Testis (tissue), 5 donors: ENCODE measurements around the gene C15orf62. TPM values are rescaled to one million over a fixed set of nuclear protein-coding genes. Genes with fewer than 3 reads are reported as not detected.

Experiments used
- DNase-seq: peaks from one replicate; pipeline ENCODE4 v3.0.0-alpha.2; 2019
- H3K27ac ChIP-seq, 2 donors: fragments of 200-600 bp; sonication (generic); one replicate each; pipeline ENCODE4 v1.5.1; 2019
- H3K27me3 ChIP-seq: fragments of 200-600 bp; sonication (generic); one replicate; pipeline ENCODE4 v1.5.1; 2019
- H3K36me3 ChIP-seq: fragments of 200-600 bp; sonication (generic); one replicate; pipeline ENCODE4 v1.5.1; 2017; ENCODE audit warnings: low read depth; ENCODE audit errors: missing control alignments
- H3K4me1 ChIP-seq: fragments of 200-600 bp; sonication (generic); one replicate; pipeline ENCODE4 v1.5.1; 2019
- H3K4me3 ChIP-seq, 2 donors: fragments of 200-600 bp; sonication (generic); one replicate each; pipeline ENCODE4 v1.5.1; 2017 to 2019
- H3K9me3 ChIP-seq: fragments of 200-600 bp; sonication (generic); one replicate; pipeline ENCODE4 v1.5.1; 2017
- POLR2A ChIP-seq: fragments of 450-650 bp; IDR thresholded peaks from one replicate; pipeline ENCODE4 v1.6.1; 2017; ENCODE audit warnings: antibody characterized with exemption, mild to moderate bottlenecking, moderate library complexity
- WGBS, 2 donors: methylation state at CpG; one replicate each; pipeline ENCODE4 v1.1.5; 2018; 5-methylcytosine and 5-hydroxymethylcytosine counted together
- intact Hi-C: fragments of 100-400 bp; cut with DNase I; formaldehyde crosslinking; loops from one replicate; pipeline ENCODE4 v1.15.1; 2023; ENCODE audit warnings: low total_unique reads
- long read RNA-seq, 2 donors: transcript quantifications; one replicate each; lab custom pipeline, GENCODE V29; 2026
- polyA plus RNA-seq: library from polyadenylated mRNA; stranded (reverse); fragments of 350-450 nt; fragmentation: Illumina TruSeq; extraction: RNeasy Lipid Tissue Mini Kit (QIAGEN cat#74804); gene quantifications from one replicate; pipeline ENCODE4 v1.2.3, GENCODE V29; 2014; ENCODE audit warnings: low read depth, low replicate concordance; ENCODE audit not compliant: insufficient read depth
- total RNA-seq, 2 donors: library from RNA; depleted of rRNA; stranded (reverse); fragments of >200 nt; gene quantifications; one replicate each; pipeline ENCODE4 v1.2.3, GENCODE V29; 2016
- TF ChIP-seq, protein P1 (sequence below), 3 experiments: fragments of 450-650 bp in 2 of 3; fragments of 200-600 bp in 1 of 3; sonication (generic) in 1 of 3; IDR thresholded peaks; one replicate each; pipeline ENCODE4 v1.5.1; 2016 to 2019; ENCODE audit warnings: antibody characterized with exemption in 3 of 3, mild to moderate bottlenecking in 2 of 3, moderate library complexity in 1 of 3

C15orf62 gene
- total RNA-seq (under 1 TPM in 1 of 2 donors, not detected in 1; 0.24 TPM), polyA plus RNA-seq (not detected)
- long read RNA-seq, donor 1, partial matches to known transcripts: 0 of 3 reads
- long read RNA-seq, donor 1, other reads (novel, unspliced or antisense): 0 of 3 reads
- long read RNA-seq, donor 2, partial matches to known transcripts: 0 of 1 reads
- long read RNA-seq, donor 2, other reads (novel, unspliced or antisense): 0 of 1 reads

DNA sequence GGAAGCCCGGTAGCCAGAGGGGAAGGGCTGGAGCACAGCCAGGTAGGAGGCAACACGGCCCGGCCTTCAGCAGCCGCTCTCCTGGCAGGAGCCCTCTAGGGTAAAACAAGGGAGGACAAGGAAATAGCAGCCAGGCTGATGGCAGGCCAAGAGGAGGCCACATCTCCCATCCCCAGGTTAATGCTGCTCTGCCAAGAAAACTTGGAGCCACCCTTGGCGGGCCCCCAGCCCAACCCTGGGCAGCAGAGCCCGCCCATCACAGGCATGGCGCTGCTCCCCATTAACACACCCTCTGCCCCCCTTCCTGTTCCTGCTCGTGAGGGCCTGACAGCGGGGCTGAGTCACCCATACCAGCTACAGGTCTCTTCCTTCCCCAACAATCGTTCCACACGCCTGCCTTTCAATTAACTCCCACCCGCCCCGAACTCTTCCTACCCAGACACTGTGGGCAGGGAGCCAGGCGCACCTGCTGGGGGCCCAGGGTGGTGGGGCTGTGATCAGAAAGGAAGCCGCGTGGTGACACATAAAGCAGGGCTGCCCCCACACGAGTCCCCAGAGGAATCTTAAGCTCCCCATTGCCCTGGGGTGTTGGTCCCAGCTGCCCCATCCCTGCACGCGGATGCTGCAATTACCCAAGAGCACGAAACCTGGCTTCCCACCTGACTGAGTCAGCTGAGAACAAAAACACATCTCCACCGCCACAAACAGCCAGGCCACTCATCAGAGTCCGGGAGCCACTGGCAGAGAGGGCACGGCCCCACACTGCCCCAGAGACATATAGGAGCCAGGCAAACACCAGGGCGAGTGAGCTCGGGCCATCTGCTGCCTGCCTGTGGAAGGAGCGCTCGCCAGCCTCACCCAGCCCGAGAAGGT is at the start of gene C15orf62:
TSS of gene C15orf62 (plus strand) at position 707 of the 873 bp plus-strand sequence. CDS start 516 bp downstream, outside the sequence.
- intact Hi-C loops: no loop called here
- H3K27me3 ChIP-seq: no peaks in the 10 kb centered on the region
- no peaks in the 10 kb centered on the region for H3K9me3 ChIP-seq
- 67 to 72% methylated on average over 14 to 28 of the region's 28 CpGs for WGBS, 2 donors
- H3K4me3 ChIP-seq: no peak within 1 kb of the TSS
- TF ChIP-seq POLR2A: no peak
- TF ChIP-seq, protein P1, sequence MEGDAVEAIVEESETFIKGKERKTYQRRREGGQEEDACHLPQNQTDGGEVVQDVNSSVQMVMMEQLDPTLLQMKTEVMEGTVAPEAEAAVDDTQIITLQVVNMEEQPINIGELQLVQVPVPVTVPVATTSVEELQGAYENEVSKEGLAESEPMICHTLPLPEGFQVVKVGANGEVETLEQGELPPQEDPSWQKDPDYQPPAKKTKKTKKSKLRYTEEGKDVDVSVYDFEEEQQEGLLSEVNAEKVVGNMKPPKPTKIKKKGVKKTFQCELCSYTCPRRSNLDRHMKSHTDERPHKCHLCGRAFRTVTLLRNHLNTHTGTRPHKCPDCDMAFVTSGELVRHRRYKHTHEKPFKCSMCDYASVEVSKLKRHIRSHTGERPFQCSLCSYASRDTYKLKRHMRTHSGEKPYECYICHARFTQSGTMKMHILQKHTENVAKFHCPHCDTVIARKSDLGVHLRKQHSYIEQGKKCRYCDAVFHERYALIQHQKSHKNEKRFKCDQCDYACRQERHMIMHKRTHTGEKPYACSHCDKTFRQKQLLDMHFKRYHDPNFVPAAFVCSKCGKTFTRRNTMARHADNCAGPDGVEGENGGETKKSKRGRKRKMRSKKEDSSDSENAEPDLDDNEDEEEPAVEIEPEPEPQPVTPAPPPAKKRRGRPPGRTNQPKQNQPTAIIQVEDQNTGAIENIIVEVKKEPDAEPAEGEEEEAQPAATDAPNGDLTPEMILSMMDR (IDR thresholded peaks at IDR 0.05): no peak
- no peak for DNase-seq
- H3K36me3 ChIP-seq: no peaks in the 10 kb centered on the region
- peaks cover 18% of the 10 kb centered on the region for H3K4me1 ChIP-seq
- H3K27ac ChIP-seq: no peak within 1 kb of the TSS

DNA sequence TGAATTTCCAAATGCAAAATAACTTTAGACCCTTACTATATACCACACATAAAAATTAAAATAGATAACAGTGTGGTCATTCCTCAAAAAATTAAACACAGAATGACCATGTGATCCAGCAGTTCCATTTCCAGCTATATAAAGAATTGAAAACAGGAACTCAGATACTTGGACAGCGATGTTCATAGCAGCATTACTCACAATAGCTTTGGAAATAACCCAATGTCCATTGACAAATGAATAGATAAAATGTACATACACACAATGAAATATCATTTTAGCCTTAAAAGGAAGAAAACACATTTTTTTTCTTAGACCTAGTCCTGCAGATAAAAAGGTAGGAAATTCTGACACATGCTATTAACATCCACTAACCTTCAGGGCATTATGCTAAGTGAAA is 48.1 kb upstream of the C15orf62 start:
- Histone ChIP-seq H3K4me3 (no peak overlapping the region), H3K27me3 (no peaks in the 10 kb centered on the region), H3K36me3 (no peaks in the 10 kb centered on the region), H3K27ac (no peak overlapping the region), H3K9me3 (no peaks in the 10 kb centered on the region), H3K4me1 (no peaks in the 10 kb centered on the region)
- DNase-seq: no peak
- 78 to 88% methylated on average over 1 of the region's 1 CpG for WGBS, 2 donors
- intact Hi-C loops: no loop called here
- no peak for TF ChIP-seq POLR2A
- TF ChIP-seq, protein P1 (IDR thresholded peaks at IDR 0.05): no peak

DNA sequence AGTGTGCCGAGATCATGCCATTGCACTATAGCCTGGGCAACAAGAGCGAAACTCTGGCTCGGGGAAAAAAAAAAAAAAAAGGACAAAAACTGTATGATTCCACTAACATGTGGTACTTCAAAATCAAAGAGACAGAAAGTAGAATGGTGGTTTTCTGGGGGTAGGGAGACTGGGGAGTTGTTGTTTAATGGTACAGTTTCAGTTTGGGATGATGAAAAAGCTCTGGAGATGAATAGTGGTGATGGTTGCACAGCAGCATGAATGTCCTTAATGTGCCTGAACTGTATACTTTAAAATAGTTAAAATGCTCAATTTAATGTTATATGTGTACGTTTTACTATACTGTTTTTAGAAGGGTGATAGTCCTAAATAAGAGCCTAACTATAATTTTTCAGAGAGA is 47.4 kb upstream of the C15orf62 start:
- Histone ChIP-seq H3K9me3 (no peaks in the 10 kb centered on the region), H3K4me1 (no peaks in the 10 kb centered on the region), H3K27ac (no peak overlapping the region), H3K36me3 (no peaks in the 10 kb centered on the region), H3K27me3 (no peaks in the 10 kb centered on the region), H3K4me3 (no peak overlapping the region)
- intact Hi-C loops: no loop called here
- TF ChIP-seq, protein P1 (IDR thresholded peaks at IDR 0.05): no peak
- TF ChIP-seq POLR2A: no peak
- DNase-seq: no peak
- 83 to 86% methylated on average over 4 of the region's 4 CpGs for WGBS, 2 donors

DNA sequence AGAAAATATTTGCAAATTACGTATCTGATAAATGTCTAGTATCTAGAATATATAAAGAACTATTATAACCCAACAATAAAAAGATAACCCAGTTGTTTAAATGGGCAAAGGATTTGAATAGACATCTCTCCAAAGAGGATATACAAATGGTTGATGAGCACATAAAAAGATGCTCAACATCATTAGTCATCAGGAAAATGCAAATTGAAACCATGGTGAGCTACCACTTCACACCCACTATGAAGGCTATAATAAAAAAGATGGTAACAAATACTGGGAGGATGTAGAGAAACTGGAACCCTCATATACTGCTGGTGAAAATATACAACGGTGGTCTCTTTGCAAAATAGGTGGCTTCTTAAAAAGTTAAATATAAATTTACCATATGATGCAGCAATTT is 46.8 kb upstream of the C15orf62 start:
- intact Hi-C loops: no loop called here
- TF ChIP-seq, protein P1 (IDR thresholded peaks at IDR 0.05): no peak
- TF ChIP-seq POLR2A: no peak
- no peak for DNase-seq
- H3K4me3 ChIP-seq: no peak overlapping the region
- no peaks in the 10 kb centered on the region for H3K27me3 ChIP-seq
- WGBS, 2 donors: 82 to 85% methylated on average over 2 of the region's 2 CpGs
- H3K4me1 ChIP-seq: no peaks in the 10 kb centered on the region
- H3K9me3 ChIP-seq: no peaks in the 10 kb centered on the region
- H3K27ac ChIP-seq: no peak overlapping the region
- H3K36me3 ChIP-seq: no peaks in the 10 kb centered on the region
